Astrocyte of the spinal cord (primary cell): ENCODE measurements around the gene CABLES2.

ENCODE experiments used
- DNase-seq: peaks from one replicate; pipeline ENCODE4 v3.0.0; 2011; ENCODE audit warnings: low read depth, low spot score
- H3K4me3 ChIP-seq: 2 replicates; pipeline ENCODE4 v1.5.1; 2011; ENCODE audit warnings: low read depth, mild to moderate bottlenecking, low read length, moderate library complexity
- in situ Hi-C: cut with HindIII; loops from 2 replicates; pipeline ENCODE4 v1.10.0; 2017; ENCODE audit warnings: low sequenced_read_pairs
- TF ChIP-seq, protein P1 (sequence below): IDR thresholded peaks from 2 replicates; pipeline ENCODE4 v1.5.1; 2012; ENCODE audit warnings: low read depth, mild to moderate bottlenecking, low read length, inconsistent platforms

CABLES2 gene

DNA sequence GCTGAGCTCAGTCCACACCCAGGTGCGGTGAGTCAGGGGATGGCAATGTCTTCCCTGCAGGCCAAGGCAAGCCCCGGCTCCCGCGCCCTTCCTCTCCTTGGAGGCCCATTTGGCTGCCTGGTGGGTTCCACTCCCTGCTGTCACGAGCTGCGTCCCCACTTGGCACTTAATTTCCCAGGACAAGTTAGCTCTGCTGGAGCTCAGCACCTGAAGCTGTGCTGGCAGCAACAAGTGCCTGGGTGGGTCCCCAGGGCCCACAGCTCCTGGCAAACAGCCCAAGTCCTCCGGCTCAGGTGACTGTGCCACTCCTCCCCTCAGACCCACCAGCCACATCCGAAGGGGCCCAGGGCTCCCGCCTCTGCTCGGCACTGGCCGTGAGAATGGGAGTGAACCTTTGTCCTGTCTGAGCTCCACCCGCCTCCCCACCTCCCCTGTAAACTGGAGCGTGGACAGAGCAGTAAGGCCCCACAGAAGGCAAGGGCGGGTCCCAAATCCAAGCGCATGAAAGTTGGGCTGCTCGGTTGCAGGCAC, 56.9 kb downstream of the CABLES2 start:
- in situ Hi-C loops: no loop called here
- DNase-seq: no peak
- TF ChIP-seq, protein P1, sequence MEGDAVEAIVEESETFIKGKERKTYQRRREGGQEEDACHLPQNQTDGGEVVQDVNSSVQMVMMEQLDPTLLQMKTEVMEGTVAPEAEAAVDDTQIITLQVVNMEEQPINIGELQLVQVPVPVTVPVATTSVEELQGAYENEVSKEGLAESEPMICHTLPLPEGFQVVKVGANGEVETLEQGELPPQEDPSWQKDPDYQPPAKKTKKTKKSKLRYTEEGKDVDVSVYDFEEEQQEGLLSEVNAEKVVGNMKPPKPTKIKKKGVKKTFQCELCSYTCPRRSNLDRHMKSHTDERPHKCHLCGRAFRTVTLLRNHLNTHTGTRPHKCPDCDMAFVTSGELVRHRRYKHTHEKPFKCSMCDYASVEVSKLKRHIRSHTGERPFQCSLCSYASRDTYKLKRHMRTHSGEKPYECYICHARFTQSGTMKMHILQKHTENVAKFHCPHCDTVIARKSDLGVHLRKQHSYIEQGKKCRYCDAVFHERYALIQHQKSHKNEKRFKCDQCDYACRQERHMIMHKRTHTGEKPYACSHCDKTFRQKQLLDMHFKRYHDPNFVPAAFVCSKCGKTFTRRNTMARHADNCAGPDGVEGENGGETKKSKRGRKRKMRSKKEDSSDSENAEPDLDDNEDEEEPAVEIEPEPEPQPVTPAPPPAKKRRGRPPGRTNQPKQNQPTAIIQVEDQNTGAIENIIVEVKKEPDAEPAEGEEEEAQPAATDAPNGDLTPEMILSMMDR: no peak
- no peak overlapping the region for H3K4me3 ChIP-seq

- TF ChIP-seq, protein P1: no peak
- in situ Hi-C loops: no loop called here
- no peak for DNase-seq
- H3K4me3 ChIP-seq: no peak overlapping the region
Measured at GRCh38 chr20:62349556-62350097, 57.5 kb downstream of the CABLES2 start.

DNA sequence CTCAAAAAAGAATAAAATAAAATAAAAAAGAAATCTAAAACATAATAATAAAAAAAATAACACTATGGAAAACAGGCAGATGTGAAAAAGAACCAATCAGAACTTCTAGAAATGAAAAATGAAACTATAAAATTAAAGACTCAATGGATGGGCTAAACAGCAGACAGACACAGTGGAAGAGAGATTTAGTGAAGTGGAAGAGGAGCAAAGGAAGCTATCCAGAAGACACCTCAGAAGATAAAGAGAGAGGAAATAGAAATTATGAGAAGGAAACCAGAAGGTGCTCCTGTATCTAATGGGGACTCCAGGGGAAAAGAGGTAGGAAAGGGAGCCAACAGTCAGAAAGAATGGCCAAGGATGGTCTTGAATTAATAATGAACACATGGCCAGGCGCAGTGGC, 58.5 kb downstream of the CABLES2 start:
- in situ Hi-C loops: no loop called here
- no peak overlapping the region for H3K4me3 ChIP-seq
- TF ChIP-seq, protein P1: no peak
- no peak for DNase-seq

- TF ChIP-seq, protein P1: no peak
- H3K4me3 ChIP-seq: no peak overlapping the region
- in situ Hi-C loops: no loop called here
- no peak for DNase-seq
Measured at GRCh38 chr20:62347445-62347844, 59.6 kb downstream of the CABLES2 start.

GRCh38 chr20:62347151-62347404, 60.0 kb downstream of the CABLES2 start:
- in situ Hi-C loops: no loop called here
- no peak for DNase-seq
- TF ChIP-seq, protein P1: no peak
- H3K4me3 ChIP-seq: no peak overlapping the region

DNA sequence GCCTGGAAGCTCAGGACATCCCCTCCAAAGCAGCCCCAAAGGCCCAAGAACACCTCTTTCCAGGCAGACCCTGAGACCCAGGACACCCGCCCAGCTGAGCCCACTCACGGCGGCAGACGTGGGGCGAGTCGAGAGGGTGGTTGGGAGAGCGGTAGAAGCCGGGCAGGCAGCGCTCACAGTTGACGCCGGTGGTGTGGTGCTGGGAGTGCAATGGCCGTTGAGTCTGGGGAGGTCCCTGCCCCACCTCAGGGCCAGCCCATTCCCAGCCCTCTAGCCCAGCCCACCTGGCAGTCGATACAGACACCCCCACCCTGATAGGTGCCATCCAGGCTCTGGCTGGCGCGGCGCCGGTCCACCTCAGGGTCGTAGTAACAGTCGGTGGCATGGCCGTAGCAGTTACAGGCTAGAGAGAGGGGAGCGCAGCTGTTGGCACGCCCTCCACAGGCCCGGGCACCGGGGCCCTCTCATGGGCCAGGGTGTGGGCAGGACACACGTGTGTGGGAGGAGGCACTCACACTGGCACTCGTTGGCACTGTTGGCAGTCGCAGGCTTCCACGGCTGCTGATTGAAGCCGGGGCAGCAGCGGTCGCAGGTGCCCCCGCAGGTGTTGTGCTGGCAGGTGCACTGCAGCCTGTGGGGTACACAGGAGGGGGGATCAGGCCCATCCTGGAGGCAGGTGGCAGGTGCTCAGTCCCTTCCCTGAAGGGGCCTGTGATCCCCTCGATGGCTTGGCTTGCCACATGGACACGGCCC, 60.5 kb downstream of the CABLES2 start:
- TF ChIP-seq, protein P1: no peak
- DNase-seq: no peak
- no peak overlapping the region for H3K4me3 ChIP-seq
- in situ Hi-C loops: no loop called here
